Psoas muscle (tissue), 8 donors: ENCODE measurements around the gene TMEM82. TPM values are rescaled to one million over a fixed set of nuclear protein-coding genes. Genes with fewer than 3 reads are reported as not detected.

ENCODE experiments used
- ATAC-seq, 4 donors: fragments of 200-7000 bp; cut with Tn5 transposase; one replicate each; pipeline ENCODE4 v1.9.1; 2020; ENCODE audit warnings: moderate library complexity in 3 of 4, mild to moderate bottlenecking in 2 of 4
- DNase-seq, 2 donors: peaks; one replicate each; pipeline ENCODE4 v3.0.0-alpha.2; 2020
- H3K27ac ChIP-seq: fragments of 200-600 bp; one replicate; pipeline ENCODE4 v1.8.0; 2022
- H3K27me3 ChIP-seq, 3 donors: fragments of 200-600 bp in 1 of 3; one replicate each; pipeline versions ENCODE4 v1.6.1 to v1.8.0; 2013 to 2022; ENCODE audit warnings: low read length in 2 of 3, mild to moderate bottlenecking in 2 of 3, moderate library complexity in 1 of 3; ENCODE audit not compliant: insufficient read depth in 3 of 3
- H3K36me3 ChIP-seq, 2 donors: fragments of 200-600 bp in 1 of 2; one replicate each; pipeline versions ENCODE4 v1.6.1 to v1.8.0; 2013 to 2022; ENCODE audit warnings: low read depth in 1 of 2, mild to moderate bottlenecking in 1 of 2, moderate library complexity in 1 of 2; ENCODE audit not compliant: insufficient read depth in 1 of 2
- H3K4me1 ChIP-seq: fragments of 200-600 bp; one replicate; pipeline ENCODE4 v1.8.0; 2022
- H3K4me3 ChIP-seq: fragments of 200-600 bp; one replicate; pipeline ENCODE4 v1.8.0; 2022; ENCODE audit warnings: mild to moderate bottlenecking
- H3K9me3 ChIP-seq: fragments of 200-600 bp; one replicate; pipeline ENCODE4 v1.8.0; 2022
- CTCF ChIP-seq: fragments of 200-600 bp; IDR thresholded peaks from one replicate; pipeline ENCODE4 v1.8.0; 2022; ENCODE audit warnings: antibody characterized with exemption
- WGBS, 3 donors: extraction: QIAGEN DNeasy Blood & Tissue Kit; methylation state at CpG; one replicate each; pipeline versions ENCODE4 v1.1.6 to v1.1.7; 2013; 5-methylcytosine and 5-hydroxymethylcytosine counted together
- intact Hi-C, 2 donors: fragments of 100-400 bp; cut with DNase I; formaldehyde crosslinking; loops; one replicate each; pipeline versions ENCODE4 v1.11.0 to v1.14.2; 2022
- polyA plus RNA-seq, 3 donors: library from polyadenylated mRNA; stranded (reverse); fragments of 200-250 nt; gene quantifications; one replicate each; pipeline ENCODE4 v1.2.3, GENCODE V29; 2013
- total RNA-seq, 4 donors: library from RNA; stranded (reverse); fragmentation: NEBNext Ultra II Directional in 2 of 4; extraction: Animal tissue kit (Norgen Biotek cat#: 25700) in 2 of 4; gene quantifications; one replicate each; pipeline versions ENCODE4 v1.2.1 to v1.2.4, GENCODE V29; 2021 to 2023
- donor health status: healthy with polysubstance abuse.
- donor health status: DM: no; HTN: no; CAD: no; lungs with moderate emphysema.
- donor health status: Bipolar disorder and iron deficiency.
- donor health status: healthy.
- donor health status: DM: yes; HTN: yes; CAD: no.
- donor health status: DM: no; HTN: no; CAD: no.
- donor health status: DM: no; HTN: no; CAD: no.
- donor health status: DM: yes; HTN: yes; CAD: no.

TMEM82 gene
- total and polyA plus RNA-seq, 7 donors, result not detected

- H3K4me3 ChIP-seq, result no peak overlapping the region
- no peak for TF ChIP-seq CTCF
- H3K36me3 ChIP-seq, result no peaks in the 10 kb centered on the region
- no peaks in the 10 kb centered on the region for H3K9me3 ChIP-seq
- 49 to 67% (median 52%) methylated on average over 15 of the region's 15 CpGs for WGBS, 3 donors
- H3K27me3 ChIP-seq, result no peaks in the 10 kb centered on the region
- ATAC-seq, result peak; percentile 18 to 59 (median 29)
- peaks cover 82% of the 10 kb centered on the region for H3K4me1 ChIP-seq
- intact Hi-C loops, result no loop called here
- H3K27ac ChIP-seq, result peak overlapping the region; percentile 94
- DNase-seq, result no peak
These were observed 33.7 kb upstream of the TMEM82 start for GRCh38 chr1:15708486-15709137.

- Histone ChIP-seq H3K4me3 (no peak overlapping the region), H3K9me3 (no peaks in the 10 kb centered on the region), H3K27ac (peak overlapping the region; percentile 94), H3K27me3 (no peaks in the 10 kb centered on the region), H3K4me1 (peaks cover 82% of the 10 kb centered on the region), H3K36me3 (no peaks in the 10 kb centered on the region)
- no peak for TF ChIP-seq CTCF
- 48 to 76% (median 58%) methylated on average over 4 of the region's 4 CpGs for WGBS, 3 donors
- no peak for ATAC-seq
- intact Hi-C loops, result no loop called here
- DNase-seq, result no peak
These were observed 33.1 kb upstream of the TMEM82 start for GRCh38 chr1:15709226-15709625.

DNA sequence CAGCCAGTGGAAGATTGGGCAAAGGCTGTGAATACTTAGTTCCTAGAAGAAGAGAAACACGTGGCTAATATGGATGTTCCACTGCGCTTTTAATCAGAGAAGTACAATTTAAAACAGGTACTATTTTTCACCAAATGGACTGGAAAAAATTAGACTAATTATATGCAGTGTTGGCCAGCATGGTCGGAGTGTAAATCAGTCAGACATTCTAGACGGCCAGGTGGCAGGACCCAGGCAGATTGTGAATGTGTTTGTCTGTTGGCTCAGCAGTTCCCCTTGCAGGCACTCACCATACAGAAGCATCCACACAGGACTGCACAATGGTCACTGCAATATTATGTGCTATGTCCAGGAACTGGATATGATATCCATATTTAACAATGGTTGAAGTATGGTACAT is 30.1 kb upstream of the TMEM82 start:
- no peak for ATAC-seq
- intact Hi-C loops, result loop anchor here in 1 of 2 donors (5.0 kb wide), 1 partner anchor 120 kb away; no protein-coding TSS in a partner anchor
- 28 to 48% (median 35%) methylated on average over 4 of the region's 4 CpGs for WGBS, 3 donors
- peak overlapping the region; percentile 94 for H3K27ac ChIP-seq
- H3K9me3 ChIP-seq, result no peaks in the 10 kb centered on the region
- no peak for DNase-seq
- no peaks in the 10 kb centered on the region for H3K27me3 ChIP-seq
- no peak for TF ChIP-seq CTCF
- H3K36me3 ChIP-seq, result peaks cover 0 to 12% of the 10 kb centered on the region in 2 donors
- no peak overlapping the region for H3K4me3 ChIP-seq
- H3K4me1 ChIP-seq, result peaks cover 86% of the 10 kb centered on the region

- Histone ChIP-seq H3K4me3 (no peak overlapping the region), H3K27ac (peak overlapping the region; percentile 94), H3K4me1 (peaks cover 80% of the 10 kb centered on the region), H3K9me3 (no peaks in the 10 kb centered on the region), H3K27me3 (no peaks in the 10 kb centered on the region), H3K36me3 (peaks cover 2 to 35% of the 10 kb centered on the region in 2 donors)
- intact Hi-C loops, result loop anchor here in 1 of 2 donors (5.0 kb wide), 1 partner anchor 122 kb away; no protein-coding TSS in a partner anchor
- peak in 1 of 2 donors; percentile 73 for DNase-seq
- no peak for TF ChIP-seq CTCF
- ATAC-seq, result peak; percentile 70 to 80 (median 76)
- 13 to 23% (median 14%) methylated on average over 4 of the region's 4 CpGs for WGBS, 3 donors
These were observed 27.7 kb upstream of the TMEM82 start for GRCh38 chr1:15714406-15715136.
